WTC11 (cell line): ENCODE measurements around the gene UBE2N. TPM values are rescaled to one million over a fixed set of nuclear protein-coding genes. Genes with fewer than 3 reads are reported as not detected.

ENCODE experiments used
- ATAC-seq: fragments of 200-7000 bp; cut with Tn5 transposase; 2 replicates; pipeline ENCODE4 v1.10.0; 2021; ENCODE audit warnings: mild to moderate bottlenecking, moderate library complexity
- CTCF ChIA-PET: fragments of 300-600 bp; sonication (Branson Sonifier 250); formaldehyde crosslinking; loops from one replicate; lab custom pipeline; 2021; ENCODE audit warnings: antibody characterized with exemption; lab: Charles Lee
- POLR2A ChIA-PET: fragments of 350-600 bp; sonication (Branson Sonifier 250); formaldehyde crosslinking; loops from one replicate; lab custom pipeline; 2021; ENCODE audit warnings: antibody characterized with exemption; lab: Charles Lee
- DNase-seq: peaks from one replicate; pipeline ENCODE4 v3.0.0; 2021; ENCODE audit warnings: low spot score
- H3K27ac Mint-ChIP-seq: 2 replicates; pipeline ENCODE4 v1.8.0; 2021; ENCODE audit warnings: mixed read lengths
- H3K27me3 Mint-ChIP-seq: 2 replicates; pipeline ENCODE4 v1.8.0; 2021; ENCODE audit warnings: low read depth, mild to moderate bottlenecking, moderate library complexity, mixed read lengths
- H3K36me3 Mint-ChIP-seq: 2 replicates; pipeline ENCODE4 v1.8.0; 2021; ENCODE audit warnings: mixed read lengths
- H3K4me1 Mint-ChIP-seq: 2 replicates; pipeline ENCODE4 v1.8.0; 2022; ENCODE audit warnings: mixed read lengths
- H3K4me3 Mint-ChIP-seq: 2 replicates; pipeline ENCODE4 v1.8.0; 2021; ENCODE audit warnings: mild to moderate bottlenecking, moderate library complexity, mixed read lengths
- H3K9me3 Mint-ChIP-seq: 2 replicates; pipeline ENCODE4 v1.8.0; 2021; ENCODE audit warnings: mixed read lengths
- AR ChIP-seq: fragments of 250-450 bp; sonication (Bioruptor Pico); IDR thresholded peaks from 2 replicates; pipeline ENCODE4 v1.9.0; 2021; ENCODE audit warnings: mild to moderate bottlenecking
- ATF3 ChIP-seq: sonication (generic); formaldehyde crosslinking; conservative IDR thresholded peaks from 2 replicates; pipeline ENCODE4 v1.8.1; 2022; ENCODE audit warnings: mild to moderate bottlenecking, missing genetic modification reagents
- CBFB ChIP-seq: sonication (generic); formaldehyde crosslinking; IDR thresholded peaks from 2 replicates; pipeline ENCODE4 v1.8.1; 2022; ENCODE audit warnings: mild to moderate bottlenecking, low read depth, missing genetic modification reagents
- CREM ChIP-seq: sonication (generic); formaldehyde crosslinking; IDR thresholded peaks from 2 replicates; pipeline ENCODE4 v1.8.1; 2022; ENCODE audit warnings: mild to moderate bottlenecking, missing genetic modification reagents, moderate library complexity
- CTCF ChIP-seq: fragments of 200-600 bp; IDR thresholded peaks from 2 replicates; pipeline ENCODE4 v1.8.0; 2022; ENCODE audit warnings: antibody characterized with exemption
- ETV6 ChIP-seq: sonication (generic); formaldehyde crosslinking; IDR thresholded peaks from 2 replicates; pipeline ENCODE4 v1.8.1; 2022; ENCODE audit warnings: mild to moderate bottlenecking, missing genetic modification reagents
- FOXK1 ChIP-seq: sonication (generic); formaldehyde crosslinking; IDR thresholded peaks from 2 replicates; pipeline ENCODE4 v1.8.0; 2022; ENCODE audit warnings: mild to moderate bottlenecking, moderate library complexity, missing genetic modification reagents
- GABPB1 ChIP-seq: sonication (generic); formaldehyde crosslinking; IDR thresholded peaks from 2 replicates; pipeline ENCODE4 v1.8.1; 2023; ENCODE audit warnings: mild to moderate bottlenecking, missing genetic modification reagents
- GRHL2 ChIP-seq: fragments of 250-450 bp; sonication (Bioruptor Pico); IDR thresholded peaks from 2 replicates; pipeline ENCODE4 v1.8.0; 2022; ENCODE audit warnings: mild to moderate bottlenecking, moderate library complexity; ENCODE audit not compliant: insufficient replicate concordance, severe bottlenecking
- MXD4 ChIP-seq: fragments of 250-450 bp; sonication (Bioruptor Pico); IDR thresholded peaks from 2 replicates; pipeline ENCODE4 v1.8.0; 2021; ENCODE audit warnings: mild to moderate bottlenecking, moderate library complexity, borderline replicate concordance
- NFATC4 ChIP-seq: fragments of 250-450 bp; sonication (Bioruptor Pico); IDR thresholded peaks from 2 replicates; pipeline ENCODE4 v1.9.0; 2021; ENCODE audit warnings: mild to moderate bottlenecking
- NR2C2 ChIP-seq: sonication (generic); formaldehyde crosslinking; IDR thresholded peaks from 2 replicates; pipeline ENCODE4 v1.8.0; 2022; ENCODE audit warnings: mild to moderate bottlenecking, missing genetic modification reagents
- RELA ChIP-seq: sonication (generic); formaldehyde crosslinking; IDR thresholded peaks from 2 replicates; pipeline ENCODE4 v1.8.1; 2022; ENCODE audit warnings: missing genetic modification reagents, mild to moderate bottlenecking, borderline replicate concordance
- SP1 ChIP-seq: sonication (generic); formaldehyde crosslinking; conservative IDR thresholded peaks from 2 replicates; pipeline ENCODE4 v1.8.1; 2022; ENCODE audit warnings: missing genetic modification reagents
- ZNF121 ChIP-seq: sonication (generic); formaldehyde crosslinking; IDR thresholded peaks from 2 replicates; pipeline ENCODE4 v1.8.0; 2023; ENCODE audit warnings: missing genetic modification reagents
- ZNF219 ChIP-seq: sonication (generic); formaldehyde crosslinking; IDR thresholded peaks from 2 replicates; pipeline ENCODE4 v1.8.0; 2023; ENCODE audit warnings: missing genetic modification reagents, mild to moderate bottlenecking, borderline replicate concordance
- ZNF263 ChIP-seq: sonication (generic); formaldehyde crosslinking; IDR thresholded peaks from 2 replicates; pipeline ENCODE4 v1.8.1; 2022; ENCODE audit warnings: low read depth, mild to moderate bottlenecking, moderate library complexity, missing genetic modification reagents
- ZNF317 ChIP-seq: sonication (generic); formaldehyde crosslinking; IDR thresholded peaks from 2 replicates; pipeline ENCODE4 v1.8.1; 2023; ENCODE audit warnings: low read depth, mild to moderate bottlenecking, moderate library complexity, missing genetic modification reagents, borderline replicate concordance
- ZNF512 ChIP-seq: sonication (generic); formaldehyde crosslinking; IDR thresholded peaks from 2 replicates; pipeline ENCODE4 v1.8.1; 2022; ENCODE audit warnings: missing genetic modification reagents, borderline replicate concordance
- total RNA-seq: library from RNA; stranded (reverse); gene quantifications from 3 replicates; pipeline ENCODE4 v1.2.3, GENCODE V29; 2021
- TF ChIP-seq, protein P1 (sequence below): sonication (generic); formaldehyde crosslinking; IDR thresholded peaks from 2 replicates; pipeline ENCODE4 v1.8.1; 2023; ENCODE audit warnings: mild to moderate bottlenecking, missing genetic modification reagents, moderate library complexity
- TF ChIP-seq, protein P2 (sequence below): fragments of 250-450 bp; sonication (Bioruptor Pico); IDR thresholded peaks from 2 replicates; pipeline ENCODE4 v1.9.0; 2021; ENCODE audit warnings: mild to moderate bottlenecking, borderline replicate concordance
- TF ChIP-seq, protein P3 (sequence below): fragments of 250-450 bp; sonication (Bioruptor Pico); IDR thresholded peaks from 2 replicates; pipeline ENCODE4 v1.9.0; 2021; ENCODE audit warnings: moderate library complexity, mild to moderate bottlenecking, inconsistent platforms, borderline replicate concordance

The UBE2N gene
- total RNA-seq, 1 experiment from 2014 or later = 195 TPM

GRCh38 chr12:93380480-93381121 lies 61.1 kb downstream of the UBE2N start:
- no peak for TF ChIP-seq NR2C2 (CRISPR knock-in tag)
- no peak for TF ChIP-seq ZNF317 (CRISPR knock-in tag)
- TF ChIP-seq SP1 (CRISPR knock-in tag) = no peak
- no peak for TF ChIP-seq ZNF263 (CRISPR knock-in tag)
- TF ChIP-seq ETV6 (CRISPR knock-in tag) = no peak
- TF ChIP-seq CREM (CRISPR knock-in tag) = no peak
- TF ChIP-seq, protein P1, sequence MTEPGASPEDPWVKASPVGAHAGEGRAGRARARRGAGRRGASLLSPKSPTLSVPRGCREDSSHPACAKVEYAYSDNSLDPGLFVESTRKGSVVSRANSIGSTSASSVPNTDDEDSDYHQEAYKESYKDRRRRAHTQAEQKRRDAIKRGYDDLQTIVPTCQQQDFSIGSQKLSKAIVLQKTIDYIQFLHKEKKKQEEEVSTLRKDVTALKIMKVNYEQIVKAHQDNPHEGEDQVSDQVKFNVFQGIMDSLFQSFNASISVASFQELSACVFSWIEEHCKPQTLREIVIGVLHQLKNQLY (CRISPR knock-in tag) = no peak
- TF ChIP-seq GRHL2 (CRISPR knock-in tag) = no peak
- TF ChIP-seq, protein P2, sequence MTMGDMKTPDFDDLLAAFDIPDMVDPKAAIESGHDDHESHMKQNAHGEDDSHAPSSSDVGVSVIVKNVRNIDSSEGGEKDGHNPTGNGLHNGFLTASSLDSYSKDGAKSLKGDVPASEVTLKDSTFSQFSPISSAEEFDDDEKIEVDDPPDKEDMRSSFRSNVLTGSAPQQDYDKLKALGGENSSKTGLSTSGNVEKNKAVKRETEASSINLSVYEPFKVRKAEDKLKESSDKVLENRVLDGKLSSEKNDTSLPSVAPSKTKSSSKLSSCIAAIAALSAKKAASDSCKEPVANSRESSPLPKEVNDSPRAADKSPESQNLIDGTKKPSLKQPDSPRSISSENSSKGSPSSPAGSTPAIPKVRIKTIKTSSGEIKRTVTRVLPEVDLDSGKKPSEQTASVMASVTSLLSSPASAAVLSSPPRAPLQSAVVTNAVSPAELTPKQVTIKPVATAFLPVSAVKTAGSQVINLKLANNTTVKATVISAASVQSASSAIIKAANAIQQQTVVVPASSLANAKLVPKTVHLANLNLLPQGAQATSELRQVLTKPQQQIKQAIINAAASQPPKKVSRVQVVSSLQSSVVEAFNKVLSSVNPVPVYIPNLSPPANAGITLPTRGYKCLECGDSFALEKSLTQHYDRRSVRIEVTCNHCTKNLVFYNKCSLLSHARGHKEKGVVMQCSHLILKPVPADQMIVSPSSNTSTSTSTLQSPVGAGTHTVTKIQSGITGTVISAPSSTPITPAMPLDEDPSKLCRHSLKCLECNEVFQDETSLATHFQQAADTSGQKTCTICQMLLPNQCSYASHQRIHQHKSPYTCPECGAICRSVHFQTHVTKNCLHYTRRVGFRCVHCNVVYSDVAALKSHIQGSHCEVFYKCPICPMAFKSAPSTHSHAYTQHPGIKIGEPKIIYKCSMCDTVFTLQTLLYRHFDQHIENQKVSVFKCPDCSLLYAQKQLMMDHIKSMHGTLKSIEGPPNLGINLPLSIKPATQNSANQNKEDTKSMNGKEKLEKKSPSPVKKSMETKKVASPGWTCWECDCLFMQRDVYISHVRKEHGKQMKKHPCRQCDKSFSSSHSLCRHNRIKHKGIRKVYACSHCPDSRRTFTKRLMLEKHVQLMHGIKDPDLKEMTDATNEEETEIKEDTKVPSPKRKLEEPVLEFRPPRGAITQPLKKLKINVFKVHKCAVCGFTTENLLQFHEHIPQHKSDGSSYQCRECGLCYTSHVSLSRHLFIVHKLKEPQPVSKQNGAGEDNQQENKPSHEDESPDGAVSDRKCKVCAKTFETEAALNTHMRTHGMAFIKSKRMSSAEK (CRISPR knock-in tag) = no peak
- TF ChIP-seq CBFB (CRISPR knock-in tag) = no peak
- TF ChIP-seq ZNF512 (CRISPR knock-in tag) = no peak
- TF ChIP-seq ZNF219 (CRISPR knock-in tag) = no peak
- TF ChIP-seq NFATC4 (CRISPR knock-in tag) = no peak
- TF ChIP-seq RELA (CRISPR knock-in tag) = no peak
- TF ChIP-seq, protein P3, sequence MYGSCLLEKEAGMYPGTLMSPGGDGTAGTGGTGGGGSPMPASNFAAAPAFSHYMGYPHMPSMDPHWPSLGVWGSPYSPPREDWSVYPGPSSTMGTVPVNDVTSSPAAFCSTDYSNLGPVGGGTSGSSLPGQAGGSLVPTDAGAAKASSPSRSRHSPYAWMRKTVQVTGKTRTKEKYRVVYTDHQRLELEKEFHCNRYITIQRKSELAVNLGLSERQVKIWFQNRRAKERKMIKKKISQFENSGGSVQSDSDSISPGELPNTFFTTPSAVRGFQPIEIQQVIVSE = no peak
- no peak for DNase-seq
- Mint-ChIP-seq H3K4me3 (peak overlapping the region; percentile 99), H3K27me3 (no peaks in the 10 kb centered on the region), H3K9me3 (no peaks in the 10 kb centered on the region), H3K27ac (no peak overlapping the region), H3K4me1 (peaks cover 49% of the 10 kb centered on the region), H3K36me3 (peaks cover 7% of the 10 kb centered on the region; the same call in 1 of the 2 replicates)
- ChIA-PET CTCF (interaction anchor here (0.5 to 1.6 kb wide), 8 partner anchors 11 to 393 kb away, joined by 3 to 9 read pairs (median 4); no protein-coding TSS in a partner anchor), POLR2A (no interaction called here)
- ATAC-seq = no peak

DNA sequence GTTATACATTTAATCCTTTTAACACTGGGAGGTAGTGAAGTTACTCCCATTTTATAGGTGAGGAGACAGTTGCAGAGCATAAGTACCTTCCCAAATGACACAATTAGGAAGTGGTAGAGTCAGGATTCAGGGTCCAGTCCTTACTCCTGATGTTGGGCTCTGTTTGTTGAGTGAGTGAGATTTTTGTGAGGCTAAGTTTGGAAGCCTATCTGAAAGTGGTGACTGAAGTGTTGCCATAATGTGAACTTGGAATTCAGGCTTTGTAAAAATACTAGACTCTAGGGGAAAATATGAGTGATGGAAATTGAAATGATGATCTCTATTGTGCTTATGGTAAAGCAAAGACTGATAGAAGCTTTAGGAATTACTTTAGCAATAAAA lies 61.8 kb downstream of the UBE2N start:
- DNase-seq = no peak
- Mint-ChIP-seq H3K36me3 (0 out of 2 replicates have a peak, but pooled peaks cover 1% of the 10 kb centered on the region), H3K9me3 (no peaks in the 10 kb centered on the region), H3K27me3 (no peaks in the 10 kb centered on the region), H3K4me1 (peaks cover 53% of the 10 kb centered on the region), H3K27ac (no peak overlapping the region), H3K4me3 (peak overlapping the region; percentile 99)
- no peak for ATAC-seq
- POLR2A ChIA-PET = no interaction called here
- CTCF ChIA-PET = interaction anchor here (0.5 to 1.6 kb wide), 4 partner anchors 39 to 392 kb away, joined by 3 to 9 read pairs (median 5); no protein-coding TSS in a partner anchor
- TF ChIP-seq GABPB1 (CRISPR knock-in tag) (no peak), MXD4 (no peak), CTCF (no peak), ZNF121 (CRISPR knock-in tag) (no peak), ATF3 (CRISPR knock-in tag) (no peak), ZNF317 (CRISPR knock-in tag) (no peak), AR (CRISPR knock-in tag) (no peak), FOXK1 (CRISPR knock-in tag) (no peak), GRHL2 (CRISPR knock-in tag) (no peak)
